IMR-90 (cell line): ENCODE data around the gene ATXN10. TPM values are rescaled to one million over a fixed set of nuclear protein-coding genes. Genes with fewer than 3 reads are reported as not detected.
A peak's percentile ranks its signal among the peaks of the same experiment; 100 is the strongest.

Source experiments
- ATAC-seq: fragments of 200-7000 bp; cut with Tn5 transposase; 2 replicates; pipeline ENCODE4 v1.9.1; 2020; ENCODE audit warnings: low read depth, mild to moderate bottlenecking, moderate library complexity
- BruUV-seq: library from RNA; stranded (reverse); fragments of 400-500 nt; replicated peaks from 2 replicates; lab custom pipeline; 2021; lab: Mats Ljungman, UMichigan
- CTCF ChIA-PET: fragments of 300-600 bp; formaldehyde crosslinking; extraction: SDS; loops from one replicate; lab custom pipeline; 2021; ENCODE audit warnings: antibody characterized with exemption; lab: Yijun Ruan, JAX
- POLR2A ChIA-PET: fragments of 300-600 bp; sonication (Branson Sonifier 250); formaldehyde crosslinking; loops from one replicate; lab custom pipeline; 2022; ENCODE audit warnings: antibody characterized with exemption; ENCODE audit not compliant: unreplicated experiment; lab: Charles Lee
- DNase-seq: peaks from one replicate; pipeline ENCODE4 v3.0.0; 2013
- H2AFZ ChIP-seq: replicated peaks from 2 replicates; pipeline ENCODE3; 2013; ENCODE audit warnings: low read length, mild to moderate bottlenecking; ENCODE audit not compliant: poor library complexity
- H2AK5ac ChIP-seq: 2 replicates; pipeline ENCODE4 v1.6.1; 2013; ENCODE audit warnings: low read depth, low read length, inconsistent platforms
- H2AK9ac ChIP-seq: replicated peaks from 2 replicates; pipeline ENCODE3; 2013; ENCODE audit warnings: mild to moderate bottlenecking, low read depth, low read length, moderate library complexity; ENCODE audit not compliant: poor library complexity
- H2BK120ac ChIP-seq: 2 replicates; pipeline ENCODE4 v1.6.1; 2013; ENCODE audit warnings: low read depth, low read length, inconsistent platforms
- H2BK15ac ChIP-seq: 3 replicates; pipeline ENCODE4 v1.6.1; 2013; ENCODE audit warnings: low read depth, low read length, inconsistent platforms
- H2BK20ac ChIP-seq: 2 replicates; pipeline ENCODE4 v1.6.1; 2013; ENCODE audit warnings: low read depth, mild to moderate bottlenecking, inconsistent platforms, low read length, moderate library complexity
- H2BK5ac ChIP-seq: 2 replicates; pipeline ENCODE4 v1.6.1; 2013; ENCODE audit warnings: mild to moderate bottlenecking, low read depth, low read length, inconsistent platforms; ENCODE audit not compliant: poor library complexity, severe bottlenecking
- H3K14ac ChIP-seq: replicated peaks from 2 replicates; pipeline ENCODE4 v1.6.1; 2013; ENCODE audit warnings: low read depth, low read length, inconsistent platforms
- H3K18ac ChIP-seq: 2 replicates; pipeline ENCODE4 v1.6.1; 2013; ENCODE audit warnings: low read depth, low read length, control low read depth
- H3K23ac ChIP-seq: 2 replicates; pipeline ENCODE4 v1.6.1; 2013; ENCODE audit warnings: low read depth, low read length, inconsistent platforms
- H3K27ac ChIP-seq: 2 replicates; pipeline ENCODE4 v1.5.1; 2013; ENCODE audit warnings: mild to moderate bottlenecking, control low read depth, low read length; ENCODE audit not compliant: insufficient read depth
- H3K27me3 ChIP-seq: 2 replicates; pipeline ENCODE4 v1.6.1; 2013; ENCODE audit warnings: low read length; ENCODE audit not compliant: control insufficient read depth, insufficient read depth
- H3K36me3 ChIP-seq: 2 replicates; pipeline ENCODE4 v1.6.1; 2013; ENCODE audit warnings: low read length, mixed read lengths; ENCODE audit not compliant: control insufficient read depth, insufficient read depth
- H3K4ac ChIP-seq: 2 replicates; pipeline ENCODE4 v1.6.1; 2013; ENCODE audit warnings: low read depth, low read length, inconsistent platforms
- H3K4me1 ChIP-seq: 2 replicates; pipeline ENCODE4 v1.6.1; 2013; ENCODE audit warnings: low read length, mixed read lengths; ENCODE audit not compliant: control insufficient read depth, insufficient read depth
- H3K4me2 ChIP-seq: 2 replicates; pipeline ENCODE4 v1.6.1; 2013; ENCODE audit warnings: low read depth, mild to moderate bottlenecking, control low read depth, low read length, moderate library complexity
- H3K4me3 ChIP-seq: 2 replicates; pipeline ENCODE4 v1.5.1; 2013; ENCODE audit warnings: low read depth, mild to moderate bottlenecking, control low read depth, low read length, moderate library complexity; ENCODE audit not compliant: insufficient read depth
- H3K56ac ChIP-seq: 2 replicates; pipeline ENCODE4 v1.6.1; 2013; ENCODE audit warnings: low read length, inconsistent platforms; ENCODE audit not compliant: insufficient read depth; ENCODE audit errors: extremely low read depth
- H3K79me1 ChIP-seq, 2 experiments: 2 replicates each; pipeline ENCODE4 v1.6.1; 2013; ENCODE audit warnings: low read length in 2 of 2, inconsistent platforms in 1 of 2, low read depth in 1 of 2
- H3K9ac ChIP-seq: 2 replicates; pipeline ENCODE4 v1.6.1; 2013; ENCODE audit warnings: low read depth, low read length, control low read depth
- H3K9me1 ChIP-seq: 2 replicates; pipeline ENCODE4 v1.6.1; 2013; ENCODE audit warnings: low read length, inconsistent platforms; ENCODE audit not compliant: insufficient read depth
- H3K9me3 ChIP-seq: 2 replicates; pipeline ENCODE4 v1.6.1; 2013; ENCODE audit warnings: low read length; ENCODE audit not compliant: control insufficient read depth, insufficient read depth
- H4K20me1 ChIP-seq: 2 replicates; pipeline ENCODE4 v1.6.1; 2013; ENCODE audit warnings: low read length, inconsistent platforms; ENCODE audit not compliant: insufficient read depth
- H4K5ac ChIP-seq: 2 replicates; pipeline ENCODE4 v1.6.1; 2013; ENCODE audit warnings: mild to moderate bottlenecking, low read depth, low read length, control low read depth
- H4K8ac ChIP-seq, 2 experiments: 2 replicates each; pipeline ENCODE4 v1.6.1; 2013; ENCODE audit warnings: low read depth in 2 of 2, low read length in 2 of 2, control low read depth in 1 of 2, inconsistent platforms in 1 of 2
- H4K91ac ChIP-seq: 2 replicates; pipeline ENCODE4 v1.6.1; 2013; ENCODE audit warnings: low read depth, low read length, inconsistent platforms; ENCODE audit not compliant: insufficient read depth
- BHLHE40 ChIP-seq: fragments of 150-350 bp; IDR thresholded peaks from 2 replicates; pipeline ENCODE4 v1.6.1; 2016; ENCODE audit warnings: mild to moderate bottlenecking, low read depth, low read length
- CEBPB ChIP-seq: IDR thresholded peaks from 2 replicates; pipeline ENCODE4 v1.6.1; 2012; ENCODE audit warnings: low read depth, low read length, improper control_type of control experiment
- CHD1 ChIP-seq: IDR thresholded peaks from 2 replicates; pipeline ENCODE4 v1.6.1; 2012; ENCODE audit warnings: low read depth, low read length, improper control_type of control experiment
- FOS ChIP-seq: fragments of 150-350 bp; IDR thresholded peaks from 2 replicates; pipeline ENCODE4 v1.6.1; 2016; ENCODE audit warnings: low read depth, low read length
- MAFK ChIP-seq: IDR thresholded peaks from 2 replicates; pipeline ENCODE4 v1.6.1; 2012; ENCODE audit warnings: low read depth, low read length, improper control_type of control experiment
- MAZ ChIP-seq: IDR thresholded peaks from 2 replicates; pipeline ENCODE4 v1.6.1; 2012; ENCODE audit warnings: low read depth, mild to moderate bottlenecking, low read length, improper control_type of control experiment, moderate library complexity, borderline replicate concordance
- MXI1 ChIP-seq: IDR thresholded peaks from 2 replicates; pipeline ENCODE4 v1.6.1; 2012; ENCODE audit warnings: low read depth, mild to moderate bottlenecking, low read length, moderate library complexity, borderline replicate concordance
- NFE2L2 ChIP-seq: fragments of 150-350 bp; IDR thresholded peaks from 2 replicates; pipeline ENCODE4 v1.6.1; 2016; ENCODE audit warnings: low read depth, mild to moderate bottlenecking, low read length
- POLR2A ChIP-seq: IDR thresholded peaks from 2 replicates; pipeline ENCODE4 v1.6.1; 2012; ENCODE audit warnings: mild to moderate bottlenecking, low read depth, low read length
- RAD21 ChIP-seq: IDR thresholded peaks from 2 replicates; pipeline ENCODE4 v1.6.1; 2012; ENCODE audit warnings: low read length, improper control_type of control experiment
- RCOR1 ChIP-seq: IDR thresholded peaks from 2 replicates; pipeline ENCODE4 v1.6.1; 2012; ENCODE audit warnings: mild to moderate bottlenecking, low read length, improper control_type of control experiment; ENCODE audit not compliant: insufficient replicate concordance
- RFX5 ChIP-seq: IDR thresholded peaks from 2 replicates; pipeline ENCODE4 v1.8.0; 2012; ENCODE audit warnings: low read depth, mild to moderate bottlenecking, low read length, moderate library complexity
- SMC3 ChIP-seq: fragments of 150-350 bp; IDR thresholded peaks from 2 replicates; pipeline ENCODE4 v1.6.1; 2016; ENCODE audit warnings: low read depth, mild to moderate bottlenecking, antibody characterized with exemption, low read length, moderate library complexity
- WGBS, 2 experiments: methylation state at CpG; one replicate each; pipeline versions ENCODE4 v1.1.5 to v1.1.7; 2013; ENCODE audit warnings: missing lambda C conversion rate in 2 of 2; ENCODE audit not compliant: insufficient read length in 1 of 2; ENCODE audit errors: extremely low coverage in 2 of 2; 5-methylcytosine and 5-hydroxymethylcytosine counted together
- dilution Hi-C: fragments of 300-500 bp; cut with HindIII; formaldehyde crosslinking; loops from one replicate; pipeline ENCODE4 v1.14.3; 2018; ENCODE audit warnings: low sequenced_read_pairs; ENCODE audit not compliant: unreplicated experiment
- in situ Hi-C: fragments of 300-500 bp; cut with MboI; formaldehyde crosslinking; loops from 3 replicates; pipeline ENCODE4 v1.14.3; 2019; ENCODE audit warnings: low sequenced_read_pairs, inconsistent platforms, mixed read lengths
- intact Hi-C: fragments of 100-400 bp; cut with micrococcal nuclease; formaldehyde crosslinking; loops from 2 replicates; pipeline ENCODE4 v1.10.0; 2022
- polyA plus RNA-seq, 3 experiments: library from polyadenylated mRNA; depleted of rRNA; stranded (reverse); fragments of >200 nt; gene quantifications; 2 replicates each; pipeline ENCODE4 v1.2.3, GENCODE V29; 2012; ENCODE audit warnings: low replicate concordance in 1 of 3
- total RNA-seq: library from RNA; depleted of rRNA; stranded (reverse); fragments of >200 nt; gene quantifications from 2 replicates; pipeline ENCODE4 v1.2.3, GENCODE V29; 2012
- TF ChIP-seq, protein P1 (sequence below): fragments of 150-350 bp; IDR thresholded peaks from 2 replicates; pipeline ENCODE4 v1.6.1; 2017; ENCODE audit warnings: mild to moderate bottlenecking, antibody characterized with exemption, low read length, low read depth
- TF ChIP-seq, protein P2 (sequence below): conservative IDR thresholded peaks from 2 replicates; pipeline ENCODE4 v1.5.1; 2012; ENCODE audit warnings: mild to moderate bottlenecking, low read depth, low read length, improper control_type of control experiment
- TF ChIP-seq, protein P3 (sequence below): fragments of 150-350 bp; IDR thresholded peaks from 2 replicates; pipeline ENCODE4 v1.6.1; 2016; ENCODE audit warnings: low read depth, mild to moderate bottlenecking, low read length, moderate library complexity, borderline replicate concordance

The ATXN10 gene
- total and polyA plus RNA-seq, 2 of the 4 experiments (the other 2 are of a cell fraction): 116 to 231 TPM

DNA sequence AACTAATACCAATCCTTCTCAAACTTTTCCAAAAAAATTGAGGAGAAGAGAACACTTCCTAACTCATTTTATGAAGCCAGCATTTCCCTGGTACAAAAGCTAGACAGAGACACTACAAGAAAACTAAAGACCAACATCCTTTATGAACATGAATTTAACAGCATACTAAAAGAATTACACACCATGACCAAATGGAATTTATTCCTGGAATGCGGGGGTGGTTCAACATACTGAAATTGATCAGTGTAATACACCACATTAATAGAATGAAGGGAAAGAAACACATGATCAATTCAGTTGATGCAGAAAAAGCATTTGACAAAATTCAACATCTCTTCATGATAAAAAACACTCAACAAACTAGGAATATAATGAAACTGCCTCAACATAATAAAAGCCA is 157.2 kb downstream of the ATXN10 start:
- H4K8ac ChIP-seq: no peak overlapping the region
- H3K14ac ChIP-seq: no peak overlapping the region
- H3K36me3 ChIP-seq: peaks cover 9% of the 10 kb centered on the region
- H3K4ac ChIP-seq: no peak overlapping the region
- H3K9ac ChIP-seq: no peak overlapping the region
- TF ChIP-seq, protein P1, sequence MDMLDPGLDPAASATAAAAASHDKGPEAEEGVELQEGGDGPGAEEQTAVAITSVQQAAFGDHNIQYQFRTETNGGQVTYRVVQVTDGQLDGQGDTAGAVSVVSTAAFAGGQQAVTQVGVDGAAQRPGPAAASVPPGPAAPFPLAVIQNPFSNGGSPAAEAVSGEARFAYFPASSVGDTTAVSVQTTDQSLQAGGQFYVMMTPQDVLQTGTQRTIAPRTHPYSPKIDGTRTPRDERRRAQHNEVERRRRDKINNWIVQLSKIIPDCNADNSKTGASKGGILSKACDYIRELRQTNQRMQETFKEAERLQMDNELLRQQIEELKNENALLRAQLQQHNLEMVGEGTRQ: no peak
- TF ChIP-seq BHLHE40: no peak
- TF ChIP-seq NFE2L2: no peak
- no peak for TF ChIP-seq RCOR1
- TF ChIP-seq FOS: no peak
- no peak for TF ChIP-seq MXI1
- TF ChIP-seq RFX5: no peak
- no peak for TF ChIP-seq SMC3
- TF ChIP-seq, protein P2, sequence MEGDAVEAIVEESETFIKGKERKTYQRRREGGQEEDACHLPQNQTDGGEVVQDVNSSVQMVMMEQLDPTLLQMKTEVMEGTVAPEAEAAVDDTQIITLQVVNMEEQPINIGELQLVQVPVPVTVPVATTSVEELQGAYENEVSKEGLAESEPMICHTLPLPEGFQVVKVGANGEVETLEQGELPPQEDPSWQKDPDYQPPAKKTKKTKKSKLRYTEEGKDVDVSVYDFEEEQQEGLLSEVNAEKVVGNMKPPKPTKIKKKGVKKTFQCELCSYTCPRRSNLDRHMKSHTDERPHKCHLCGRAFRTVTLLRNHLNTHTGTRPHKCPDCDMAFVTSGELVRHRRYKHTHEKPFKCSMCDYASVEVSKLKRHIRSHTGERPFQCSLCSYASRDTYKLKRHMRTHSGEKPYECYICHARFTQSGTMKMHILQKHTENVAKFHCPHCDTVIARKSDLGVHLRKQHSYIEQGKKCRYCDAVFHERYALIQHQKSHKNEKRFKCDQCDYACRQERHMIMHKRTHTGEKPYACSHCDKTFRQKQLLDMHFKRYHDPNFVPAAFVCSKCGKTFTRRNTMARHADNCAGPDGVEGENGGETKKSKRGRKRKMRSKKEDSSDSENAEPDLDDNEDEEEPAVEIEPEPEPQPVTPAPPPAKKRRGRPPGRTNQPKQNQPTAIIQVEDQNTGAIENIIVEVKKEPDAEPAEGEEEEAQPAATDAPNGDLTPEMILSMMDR: no peak
- TF ChIP-seq, protein P3, sequence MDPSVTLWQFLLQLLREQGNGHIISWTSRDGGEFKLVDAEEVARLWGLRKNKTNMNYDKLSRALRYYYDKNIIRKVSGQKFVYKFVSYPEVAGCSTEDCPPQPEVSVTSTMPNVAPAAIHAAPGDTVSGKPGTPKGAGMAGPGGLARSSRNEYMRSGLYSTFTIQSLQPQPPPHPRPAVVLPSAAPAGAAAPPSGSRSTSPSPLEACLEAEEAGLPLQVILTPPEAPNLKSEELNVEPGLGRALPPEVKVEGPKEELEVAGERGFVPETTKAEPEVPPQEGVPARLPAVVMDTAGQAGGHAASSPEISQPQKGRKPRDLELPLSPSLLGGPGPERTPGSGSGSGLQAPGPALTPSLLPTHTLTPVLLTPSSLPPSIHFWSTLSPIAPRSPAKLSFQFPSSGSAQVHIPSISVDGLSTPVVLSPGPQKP: no peak
- no peak for TF ChIP-seq MAFK
- no peak for TF ChIP-seq CHD1
- no peak for TF ChIP-seq POLR2A
- no peak for TF ChIP-seq MAZ
- TF ChIP-seq CEBPB: no peak
- TF ChIP-seq RAD21: no peak
- intact Hi-C loops (no loop called here), dilution Hi-C loops (no loop called here), in situ Hi-C loops (no loop called here)
- H3K18ac ChIP-seq: no peak overlapping the region
- peaks cover 20% of the 10 kb centered on the region; the same call in 1 of the 2 replicates for H4K20me1 ChIP-seq
- no peak overlapping the region for H2AK9ac ChIP-seq
- H2AK5ac ChIP-seq: no peak overlapping the region
- BruUV-seq: no TSS peak
- H2BK15ac ChIP-seq: no peak overlapping the region
- H3K9me3 ChIP-seq: no peaks in the 10 kb centered on the region
- no peak overlapping the region for H3K56ac ChIP-seq
- H3K4me1 ChIP-seq: peaks cover 6% of the 10 kb centered on the region; the same call in 1 of the 2 replicates
- WGBS, 2 experiments: no CpG with 5 or more reads among the region's 1 CpG
- H3K23ac ChIP-seq: no peak overlapping the region
- H3K27ac ChIP-seq: no peak overlapping the region
- peaks cover 12% of the 10 kb centered on the region for H3K9me1 ChIP-seq
- no peak overlapping the region for H4K91ac ChIP-seq
- no peak for ATAC-seq
- H3K27me3 ChIP-seq: no peaks in the 10 kb centered on the region
- no peak overlapping the region for H2BK120ac ChIP-seq
- H4K5ac ChIP-seq: no peak overlapping the region
- CTCF ChIA-PET: interaction anchor here (0.7 kb wide), 1 partner anchor 13 kb away, joined by 5 read pairs; no protein-coding TSS in a partner anchor
- POLR2A ChIA-PET: interaction anchor here (0.5 kb wide), 1 partner anchor 218 kb away, joined by 4 read pairs; no protein-coding TSS in a partner anchor
- peak; percentile 13 for DNase-seq
- no peak overlapping the region for H2BK20ac ChIP-seq
- H2BK5ac ChIP-seq: no peak overlapping the region
- H3K4me3 ChIP-seq: no peak overlapping the region
- H3K79me1 ChIP-seq: peaks cover 8 to 27% of the 10 kb centered on the region in 2 experiments
- no peak overlapping the region for H2AFZ ChIP-seq
- no peak overlapping the region for H3K4me2 ChIP-seq
